HG02852 (cell line): ENCODE data around the gene YIF1B.
A peak's percentile ranks its signal among the peaks of the same experiment; 100 is the strongest.

ENCODE experiments used
- ATAC-seq: cut with Tn5 transposase; IDR thresholded peaks from one replicate; pipeline ENCODE4 v1.9.1; 2021; ENCODE audit warnings: mild to moderate bottlenecking, moderate library complexity; ENCODE audit not compliant: unreplicated experiment

The YIF1B gene

DNA sequence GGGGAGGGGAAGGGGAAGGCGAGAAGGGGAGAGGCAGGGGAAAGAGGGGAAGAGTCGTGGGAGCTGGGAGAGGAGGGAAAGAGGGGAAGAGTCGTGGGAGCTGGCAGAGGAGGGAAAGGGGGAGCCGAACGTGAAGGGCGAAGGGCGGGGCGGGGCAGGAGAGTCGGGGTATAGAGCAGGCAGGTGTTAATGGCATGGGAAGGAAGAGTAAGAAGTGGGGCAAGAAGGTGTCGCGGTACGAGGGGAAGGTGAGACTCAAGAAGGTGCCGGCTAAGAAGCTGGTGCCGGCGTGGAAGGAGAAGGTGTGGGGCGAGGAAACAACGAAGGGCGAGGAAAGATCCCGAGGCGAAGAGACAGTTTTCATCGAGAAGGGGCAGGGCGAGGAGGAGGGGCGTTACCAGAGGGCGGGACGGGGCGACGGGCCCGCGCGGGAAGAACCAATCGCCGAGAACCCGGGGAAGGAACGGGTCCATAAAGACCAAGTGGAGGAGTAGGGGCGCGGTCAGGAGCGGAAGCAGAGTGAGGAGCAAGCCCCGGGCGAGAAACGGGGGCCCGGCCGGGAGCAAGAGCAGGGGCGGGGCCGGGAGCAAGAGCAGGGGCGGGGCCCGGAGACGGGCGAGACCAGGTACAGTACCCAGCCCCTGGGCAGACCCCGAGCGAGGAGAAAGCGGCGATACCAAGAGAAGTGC lies 20.3 kb upstream of the YIF1B start:
- ATAC-seq = peak; percentile 71

DNA sequence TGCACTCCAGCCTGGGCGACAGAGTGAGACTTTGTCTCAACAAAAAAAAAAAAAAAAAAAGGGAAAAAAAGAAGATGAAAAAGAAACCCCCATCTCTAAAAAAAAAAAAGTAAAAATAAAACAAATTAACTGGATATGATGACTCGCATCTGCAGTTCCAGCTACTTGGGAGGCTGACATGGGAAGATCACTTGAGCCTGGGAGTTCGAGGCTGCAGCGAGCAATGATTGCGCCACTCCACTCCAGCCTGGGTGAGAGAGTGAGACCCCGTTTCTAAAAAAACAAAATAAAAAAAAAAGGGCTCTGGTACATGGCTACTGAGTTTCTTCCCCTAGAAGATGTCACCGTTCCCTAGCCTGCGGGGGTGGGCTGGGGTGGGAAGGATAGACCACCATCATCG lies 17.5 kb upstream of the YIF1B start:
- no peak for ATAC-seq

GRCh38 chr19:38331728-38332127 lies 16.0 kb upstream of the YIF1B start:
- ATAC-seq = no peak

DNA sequence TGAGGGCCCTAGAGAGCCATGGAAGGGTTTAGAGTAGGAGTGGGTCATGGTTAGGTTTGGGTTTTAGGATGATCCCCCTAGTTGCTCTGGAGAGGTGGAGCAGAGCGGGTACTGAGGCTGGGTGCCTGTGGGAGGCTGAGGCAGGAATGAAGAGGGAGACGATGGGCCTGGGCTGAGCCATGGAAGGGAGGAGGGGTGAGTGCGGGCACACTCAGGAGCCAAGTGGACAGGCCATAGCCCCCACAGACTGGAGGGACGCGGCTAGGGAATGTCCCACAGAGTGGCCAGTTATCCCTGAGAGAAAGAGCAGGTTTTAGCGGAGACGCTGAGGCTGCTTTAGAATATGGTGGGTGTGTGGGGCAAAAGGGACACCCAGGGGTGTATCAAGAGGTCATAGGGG lies 13.9 kb upstream of the YIF1B start:
- ATAC-seq = no peak

DNA sequence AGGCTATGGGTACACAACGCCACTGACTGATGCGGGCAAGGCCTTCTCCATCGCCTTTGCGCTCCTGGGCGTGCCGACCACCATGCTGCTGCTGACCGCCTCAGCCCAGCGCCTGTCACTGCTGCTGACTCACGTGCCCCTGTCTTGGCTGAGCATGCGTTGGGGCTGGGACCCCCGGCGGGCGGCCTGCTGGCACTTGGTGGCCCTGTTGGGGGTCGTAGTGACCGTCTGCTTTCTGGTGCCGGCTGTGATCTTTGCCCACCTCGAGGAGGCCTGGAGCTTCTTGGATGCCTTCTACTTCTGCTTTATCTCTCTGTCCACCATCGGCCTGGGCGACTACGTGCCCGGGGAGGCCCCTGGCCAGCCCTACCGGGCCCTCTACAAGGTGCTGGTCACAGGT lies 10.8 kb upstream of the YIF1B start:
- no peak for ATAC-seq

DNA sequence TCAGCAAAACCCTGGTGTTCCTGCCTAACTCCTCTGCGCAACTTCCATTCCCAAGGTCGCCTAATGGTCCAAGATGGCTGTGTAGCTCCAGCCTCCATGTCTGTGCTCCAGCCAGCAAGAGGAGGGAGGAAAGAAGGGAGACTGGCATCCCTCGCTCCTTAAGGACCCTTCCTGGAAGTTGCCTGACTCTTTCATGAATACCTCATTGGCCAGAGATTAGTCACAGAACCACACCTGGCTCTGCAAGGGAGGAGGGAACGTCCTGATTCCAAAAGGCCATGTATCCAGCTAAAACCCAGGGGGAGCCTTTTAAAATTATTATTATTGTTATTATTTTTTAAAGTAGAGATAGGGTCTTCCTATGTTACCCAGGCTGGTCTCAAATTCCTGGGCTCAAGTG lies 8.7 kb upstream of the YIF1B start:
- ATAC-seq = no peak

- ATAC-seq = no peak
Observed at GRCh38 chr19:38323291-38323690, 7.5 kb upstream of the YIF1B start.

DNA sequence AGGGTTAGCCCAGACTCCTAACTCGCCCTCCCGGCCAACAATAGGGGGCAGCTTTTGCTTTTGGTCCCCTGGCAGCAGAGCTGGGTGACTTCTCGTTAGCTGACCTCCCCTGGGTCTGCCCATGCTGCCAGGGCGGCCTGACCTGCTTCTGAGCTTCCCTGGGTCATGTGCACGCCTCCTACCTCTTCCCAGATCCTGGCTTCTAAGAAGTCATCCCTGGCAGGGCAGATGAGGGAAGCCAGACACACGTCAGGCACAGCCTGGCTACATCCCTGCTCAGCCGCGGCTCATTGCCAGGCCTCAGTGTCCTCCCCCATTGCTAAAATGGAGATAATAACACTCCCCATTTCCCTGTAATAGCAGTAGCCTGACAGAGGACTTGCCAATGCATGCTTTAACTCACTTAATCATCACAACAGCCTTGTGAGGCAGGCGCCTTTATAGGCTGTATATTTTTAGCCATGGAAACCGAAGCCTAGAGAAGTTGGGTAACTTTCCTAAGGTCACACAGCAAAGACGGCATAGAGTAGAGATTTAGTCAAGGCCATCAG lies 6.0 kb upstream of the YIF1B start:
- no peak for ATAC-seq

DNA sequence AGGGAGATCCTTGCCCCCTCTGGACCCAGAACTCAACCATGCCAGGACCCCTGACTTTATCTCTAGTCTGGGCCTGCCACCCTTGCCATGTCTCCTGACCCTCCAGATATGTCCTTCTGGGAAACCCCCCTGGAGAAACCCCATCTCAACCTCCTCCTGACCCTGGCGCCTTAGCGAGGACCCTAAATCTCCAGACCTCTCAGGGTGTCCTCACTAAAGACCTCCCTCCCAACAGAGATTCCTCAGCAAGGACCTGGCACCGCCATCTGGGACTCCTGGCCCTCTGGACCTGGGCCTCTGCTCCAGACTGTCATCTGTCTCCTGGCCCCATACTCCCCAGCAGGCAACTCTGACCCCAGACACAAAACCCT lies 5.2 kb upstream of the YIF1B start:
- no peak for ATAC-seq

DNA sequence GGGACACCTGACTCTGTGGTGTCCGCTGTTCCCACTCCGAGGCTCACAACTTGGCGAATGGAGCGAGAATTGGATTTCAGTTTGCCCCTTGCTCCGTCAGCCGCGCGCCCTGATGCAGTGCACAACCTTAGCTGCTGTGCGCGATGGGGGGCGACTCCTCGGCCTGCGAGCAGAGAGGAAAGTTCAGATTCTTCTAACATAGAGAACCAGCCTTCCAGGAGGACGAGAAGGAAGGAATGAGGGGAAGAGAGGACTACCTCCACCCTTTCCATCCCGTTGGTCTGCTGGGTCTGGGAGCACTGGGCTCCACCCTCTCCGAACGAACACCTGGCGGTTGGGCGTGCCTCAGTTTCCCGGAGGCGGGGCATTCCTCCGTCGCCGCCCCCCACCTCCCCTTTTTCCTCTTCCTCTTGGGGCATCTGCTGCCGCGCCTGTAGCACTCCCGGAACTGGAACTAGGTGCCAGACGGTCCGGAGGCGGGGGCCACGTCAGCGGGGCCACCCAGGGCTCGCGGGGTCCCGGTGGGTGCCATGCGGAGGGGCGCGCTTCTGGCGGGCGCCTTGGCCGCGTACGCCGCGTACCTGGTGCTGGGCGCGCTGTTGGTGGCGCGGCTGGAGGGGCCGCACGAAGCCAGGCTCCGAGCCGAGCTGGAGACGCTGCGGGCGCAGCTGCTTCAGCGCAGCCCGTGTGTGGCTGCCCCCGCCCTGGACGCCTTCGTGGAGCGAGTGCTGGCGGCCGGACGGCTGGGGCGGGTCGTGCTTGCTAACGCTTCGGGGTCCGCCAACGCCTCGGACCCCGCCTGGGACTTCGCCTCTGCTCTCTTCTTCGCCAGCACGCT lies 3.9 kb upstream of the YIF1B start, which contains the start of gene KCNK6:
KCNK6 (plus strand) TSS at position 425 of the 838 bp plus-strand sequence; CDS start at position 531, 106 bp downstream.
- no peak for ATAC-seq

- no peak for ATAC-seq
Observed at GRCh38 chr19:38318660-38319059, 2.9 kb upstream of the YIF1B start.

- no peak for ATAC-seq
Observed at GRCh38 chr19:38317104-38317612, 1.4 kb upstream of the YIF1B start.

- ATAC-seq = no peak
Observed at GRCh38 chr19:38316477-38317067, 825 bp upstream of the YIF1B start.

DNA sequence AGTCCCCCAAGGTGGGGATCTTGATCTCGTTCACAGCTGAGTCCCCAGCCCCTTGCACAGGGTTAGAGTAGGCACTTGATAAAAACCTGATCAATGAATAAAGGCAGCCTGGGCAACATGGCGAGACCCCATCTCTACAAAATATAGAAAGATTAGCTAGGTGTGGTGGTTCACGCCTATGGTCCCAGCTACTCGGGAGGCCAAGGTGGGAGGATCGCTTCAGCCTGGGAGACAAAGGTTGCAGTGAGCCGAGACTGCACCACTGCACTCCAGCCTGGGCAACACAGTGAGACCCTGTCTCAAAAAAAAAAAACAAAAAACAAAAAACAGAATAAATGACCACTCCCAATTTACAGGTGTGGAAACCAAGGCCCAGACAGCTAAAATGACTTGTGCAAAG lies 4.8 kb downstream of the YIF1B start:
- ATAC-seq = no peak

DNA sequence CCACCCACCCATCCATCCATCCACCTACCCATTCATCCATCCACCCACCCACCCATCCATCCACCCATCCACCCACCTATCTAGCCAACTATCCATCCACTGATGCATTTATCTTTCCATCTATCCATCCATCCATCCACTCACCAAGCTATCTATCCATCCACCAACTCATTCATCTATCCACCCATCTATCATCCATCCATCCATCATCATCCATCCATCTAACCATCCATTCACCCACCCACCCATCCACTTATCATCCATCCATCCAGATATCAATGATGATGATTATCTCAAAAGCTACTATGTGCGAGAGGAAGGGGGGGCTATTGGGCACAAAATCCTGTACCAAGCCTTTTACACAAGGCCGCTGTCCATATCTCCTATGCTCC lies 5.5 kb downstream of the YIF1B start:
- no peak for ATAC-seq

DNA sequence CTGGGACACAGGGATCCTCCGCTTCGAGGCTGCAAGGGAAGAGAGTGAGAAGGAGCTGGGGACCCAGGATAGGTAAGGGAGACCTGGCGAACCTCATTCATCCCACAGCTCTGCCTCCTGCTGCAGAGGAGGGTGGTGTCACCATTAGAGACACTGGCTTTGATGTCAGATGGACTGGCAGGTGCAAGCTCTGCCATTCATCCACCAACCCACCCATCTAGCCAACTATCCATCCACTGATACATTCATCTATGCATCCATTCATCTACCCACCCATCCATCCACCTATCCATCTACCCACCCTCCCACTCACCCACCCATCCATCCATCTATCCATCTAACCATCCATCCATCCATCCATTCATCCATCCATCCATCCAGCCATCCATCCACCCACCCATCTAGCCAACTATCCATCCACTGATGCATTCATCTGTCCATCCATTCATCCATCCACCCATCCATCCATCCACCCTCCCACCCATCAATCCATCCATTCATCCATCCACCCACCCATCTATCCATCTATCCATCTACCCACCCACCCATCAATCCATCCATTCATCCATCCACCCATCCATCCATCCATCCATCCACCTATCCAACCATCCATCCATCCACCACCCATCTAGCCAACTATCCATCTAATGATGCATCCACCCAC lies 6.0 kb downstream of the YIF1B start:
- ATAC-seq = no peak

DNA sequence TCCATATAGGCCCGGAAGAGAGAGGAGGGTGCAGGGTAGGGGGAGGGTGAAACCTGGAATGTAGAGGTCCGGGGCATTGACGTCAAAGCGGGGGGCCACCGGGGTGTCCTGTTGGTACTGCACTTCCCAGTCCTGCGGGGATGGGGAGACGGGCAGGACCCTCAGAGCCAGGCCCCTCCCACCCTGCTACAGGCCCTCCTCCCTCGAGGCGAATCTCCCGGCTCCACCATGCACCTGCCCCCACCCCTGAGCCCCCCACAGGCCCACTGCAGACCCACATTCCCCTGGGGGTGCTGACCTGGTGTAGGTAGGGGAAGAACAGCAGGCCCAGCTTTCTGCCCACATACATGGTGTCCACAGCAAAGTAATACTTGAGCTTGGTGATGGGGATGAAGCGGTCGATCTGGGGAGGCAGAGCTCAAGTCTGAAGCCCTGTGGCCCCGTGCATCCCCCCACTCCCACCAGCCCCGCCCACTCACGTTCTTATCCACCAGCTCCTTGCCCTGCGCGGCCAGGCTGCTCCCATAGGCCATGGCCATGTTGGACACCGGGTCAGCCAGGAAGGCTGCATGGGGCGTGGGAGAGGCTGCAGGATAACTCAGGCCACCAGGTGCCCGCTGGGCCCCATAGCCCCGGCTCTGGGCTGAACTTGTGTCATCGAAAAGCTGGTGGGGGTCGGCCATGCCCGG lies 6.7 kb downstream of the YIF1B start:
- no peak for ATAC-seq

DNA sequence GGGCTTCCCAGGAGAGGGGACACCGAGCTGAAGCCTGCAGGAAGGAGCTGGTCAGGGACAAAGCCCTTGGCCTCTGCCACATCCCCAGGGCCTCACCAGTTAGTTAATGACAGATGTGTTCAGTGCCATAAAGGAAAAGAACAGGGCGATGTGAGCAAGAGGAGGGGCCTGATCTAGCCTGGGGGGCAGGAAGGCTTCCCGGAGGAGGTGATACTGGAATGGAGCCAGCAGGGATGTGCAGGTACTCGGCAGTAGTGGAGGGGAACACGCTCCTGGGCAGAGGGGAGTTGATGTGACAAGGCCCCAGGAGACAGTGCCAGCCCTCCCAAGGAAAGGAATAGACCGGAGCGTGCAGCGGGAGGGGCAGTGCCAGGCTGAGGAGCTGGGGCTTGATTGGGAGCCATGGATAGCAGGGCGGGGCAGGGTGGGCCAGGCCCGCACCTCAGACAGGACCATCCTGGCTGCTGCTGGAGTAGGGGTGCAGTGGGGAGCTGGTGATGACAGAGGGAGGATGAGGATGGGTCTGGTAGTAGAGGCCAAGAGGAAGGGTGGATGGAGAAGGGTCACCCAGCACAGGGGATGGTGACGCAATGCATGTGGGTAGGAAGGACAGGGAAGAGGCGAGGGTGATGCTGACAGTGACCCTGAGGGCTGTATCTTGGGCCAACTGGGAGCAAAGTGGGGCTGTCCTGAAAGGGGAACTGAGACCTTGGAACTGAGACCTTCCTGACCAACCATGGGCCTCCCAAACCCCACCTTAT lies 7.6 kb downstream of the YIF1B start:
- ATAC-seq = no peak

DNA sequence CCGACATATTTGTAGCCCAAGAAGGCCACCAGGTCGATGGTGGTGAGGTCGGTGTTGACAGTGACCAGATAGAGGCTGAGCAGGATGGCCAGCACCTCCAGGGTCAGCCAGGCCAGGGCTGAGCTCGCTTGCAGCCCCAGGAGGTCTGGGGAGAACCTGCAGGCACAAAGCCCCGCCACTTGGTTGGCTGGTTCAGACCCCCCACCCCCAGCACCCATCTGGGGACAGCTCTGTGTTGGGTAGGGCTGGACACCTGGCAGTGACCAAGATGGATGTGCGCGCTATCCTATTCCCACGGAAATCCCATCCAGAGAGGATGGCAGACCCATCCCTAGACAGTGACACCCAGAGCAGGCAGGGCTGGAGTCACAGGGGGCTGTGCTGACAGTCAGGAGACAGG lies 8.2 kb downstream of the YIF1B start:
- ATAC-seq = no peak

GRCh38 chr19:38307076-38307475 lies 8.7 kb downstream of the YIF1B start:
- no peak for ATAC-seq
